ENCODE results near the gene LHFPL3. TPM values are rescaled to one million over a fixed set of nuclear protein-coding genes. Genes with fewer than 3 reads are reported as not detected.

The LHFPL3 gene
- total RNA-seq, 1 experiment from 2014 or later, result not detected

- Mint-ChIP-seq H3K36me3 (ENCODE audit: insufficient read depth in 1 of 3, low read depth in 3 of 3) (0 out of 7 replicates have a peak, but pooled peaks cover 0 to 1% (median 0%) of the 10 kb centered on the region in 3 experiments), H3K9me3 (no peaks in the 10 kb centered on the region; a peak in 1 of 5 replicates), H3K27me3 (ENCODE audit: low read depth) (no peaks in the 10 kb centered on the region; the same call in 1 of the 2 replicates), H3K4me1 (peaks cover 9 to 11% of the 10 kb centered on the region in 2 experiments), H3K4me3 (no peak overlapping the region), H3K27ac (no peak overlapping the region)
- H2BK20ac ChIP-seq (ENCODE audit: low read depth, low read length, poor library complexity, severe bottlenecking), result no peak overlapping the region
- no peak overlapping the region for H4K8ac ChIP-seq (replicated peaks; ENCODE audit: insufficient read length, low read depth, low read length)
- DNase-seq, result no peak
- no peak overlapping the region for H2BK120ac ChIP-seq (ENCODE audit: low read depth, low read length, poor library complexity, severe bottlenecking)
- no peak overlapping the region for H3K18ac ChIP-seq (ENCODE audit: insufficient read length, low read depth, low read length)
- no peak overlapping the region for H4K5ac ChIP-seq (ENCODE audit: insufficient read length, low read depth, low read length)
- H3K27ac ChIP-seq (ENCODE audit: insufficient read length, low read depth, low read length), result no peak overlapping the region
- no peaks in the 10 kb centered on the region for H3K23me2 ChIP-seq (ENCODE audit: insufficient read length, low read depth, low read length, poor library complexity, severe bottlenecking)
- H3K56ac ChIP-seq (ENCODE audit: insufficient read length, low read depth, low read length), result no peak overlapping the region
- H4K91ac ChIP-seq (ENCODE audit: insufficient read length, low read depth, low read length), result no peak overlapping the region
- no peak overlapping the region for H3K14ac ChIP-seq (ENCODE audit: insufficient read depth, low read length)
- no peak overlapping the region for H2AFZ ChIP-seq (ENCODE audit: low read length)
- no peaks in the 10 kb centered on the region for H3K4me1 ChIP-seq (ENCODE audit: insufficient read depth, low read length)
- no peak overlapping the region for H3K4ac ChIP-seq (ENCODE audit: low read depth, low read length)
- H2BK5ac ChIP-seq (ENCODE audit: insufficient read length, low read length), result no peak overlapping the region
- no peak overlapping the region for H3K23ac ChIP-seq (ENCODE audit: insufficient read length, low read depth, low read length)
- no peaks in the 10 kb centered on the region for H3K79me1 ChIP-seq (ENCODE audit: insufficient read depth, low read depth, low read length, poor library complexity, severe bottlenecking)
- no peaks in the 10 kb centered on the region for H4K20me1 ChIP-seq (ENCODE audit: control insufficient read depth, insufficient read depth, insufficient read length)
- no peak overlapping the region for H3T11ph ChIP-seq (ENCODE audit: low read length)
- H2AK5ac ChIP-seq (ENCODE audit: insufficient read length, low read length), result no peak overlapping the region
- H2BK12ac ChIP-seq (ENCODE audit: insufficient read length, low read depth, low read length), result no peak overlapping the region
- no peaks in the 10 kb centered on the region for H3K9me3 ChIP-seq (ENCODE audit: control insufficient read depth, low read depth, low read length)
- no peaks in the 10 kb centered on the region for H3K79me2 ChIP-seq (ENCODE audit: insufficient read depth, low read length)
- TF ChIP-seq CTCF (conservative IDR thresholded peaks at IDR 0.05), result no peak
- H3K4me2 ChIP-seq (ENCODE audit: insufficient read depth, insufficient read length, low read length), result no peak overlapping the region
- no CpG with 5 or more reads among the region's 5 CpGs for WGBS (ENCODE audit: extremely low coverage, insufficient read length, low lambda C conversion rate)
- H3K27me3 ChIP-seq (ENCODE audit: insufficient read depth, low read length), result no peaks in the 10 kb centered on the region
- no peak overlapping the region for H2BK15ac ChIP-seq (ENCODE audit: low read depth, low read length)
- no peak overlapping the region for H3K9ac ChIP-seq (ENCODE audit: extremely low read depth, insufficient read length, low read length)
These were observed 561.8 kb downstream of the LHFPL3 start for GRCh38 chr7:104890216-104890615.
